Renal cortical epithelial cell (primary cell): ENCODE results near the gene LETM1. TPM values are rescaled to one million over a fixed set of nuclear protein-coding genes. Genes with fewer than 3 reads are reported as not detected.

Experiments
- DNase-seq: peaks from one replicate; pipeline ENCODE4 v3.0.0-alpha.2; 2011; ENCODE audit warnings: low read depth
- total RNA-seq: library from RNA; depleted of rRNA; stranded (reverse); fragments of >200 nt; gene quantifications from 2 replicates; pipeline ENCODE4 v1.2.3, GENCODE V29; 2014

LETM1 gene
- total RNA-seq, 1 donor from 2014 or later: 102 TPM

DNA sequence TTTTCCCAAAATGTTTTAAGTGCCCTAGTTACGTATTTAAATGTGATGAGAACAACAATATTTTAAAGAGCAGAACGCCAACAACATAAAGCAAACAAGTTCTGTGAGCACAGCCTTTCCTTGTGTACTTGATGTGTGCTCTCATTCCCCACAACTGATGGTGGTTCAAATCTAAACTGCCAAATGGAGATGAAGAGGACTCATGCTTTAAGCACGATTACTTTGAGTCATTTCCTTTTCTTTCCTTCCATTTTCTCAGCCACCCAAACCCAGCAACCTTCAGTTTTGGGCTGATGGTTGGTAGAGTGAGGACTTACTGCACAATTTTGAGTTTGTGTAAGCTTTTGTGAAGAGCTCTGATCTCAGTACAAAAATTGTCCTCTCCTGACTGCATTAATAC lies 16.9 kb upstream of the LETM1 start:
- DNase-seq: peak; percentile 60

DNA sequence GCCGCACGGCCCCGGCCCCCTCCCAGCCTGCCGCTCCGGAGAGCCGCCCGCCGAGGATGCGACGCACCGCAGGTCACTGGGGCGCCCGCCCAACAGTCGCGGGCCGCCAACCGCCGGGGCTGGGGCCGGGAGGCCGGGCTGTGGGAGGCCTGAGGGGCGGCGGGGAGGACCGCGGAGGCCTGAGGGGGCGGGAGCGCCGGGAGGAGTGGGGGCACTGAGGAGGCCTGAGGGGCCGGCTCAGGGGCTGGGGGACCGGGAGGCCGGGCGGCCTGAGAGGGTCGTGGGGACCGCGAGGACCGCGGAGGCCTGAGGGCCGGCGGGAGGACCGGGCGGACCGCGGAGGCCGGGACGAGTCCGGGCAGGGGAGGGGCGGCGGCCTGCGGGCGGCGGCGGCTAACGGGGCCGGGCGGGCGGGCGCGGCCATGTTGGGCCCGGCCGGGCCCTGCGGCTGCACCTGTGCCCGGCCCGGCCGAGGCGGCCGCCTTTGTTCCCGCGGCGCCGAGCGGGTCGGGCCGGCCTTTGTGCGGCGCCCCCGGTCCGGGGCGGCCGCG lies 15.6 kb upstream of the LETM1 start:
- DNase-seq: no peak

- DNase-seq: peak; percentile 33
Observed at GRCh38 chr4:1870578-1871443, 14.9 kb upstream of the LETM1 start, which contains the start of gene NSD2. NSD2 (plus strand) TSS chr4:1871393; CDS start chr4:1900655, 29,262 bp downstream.

DNA sequence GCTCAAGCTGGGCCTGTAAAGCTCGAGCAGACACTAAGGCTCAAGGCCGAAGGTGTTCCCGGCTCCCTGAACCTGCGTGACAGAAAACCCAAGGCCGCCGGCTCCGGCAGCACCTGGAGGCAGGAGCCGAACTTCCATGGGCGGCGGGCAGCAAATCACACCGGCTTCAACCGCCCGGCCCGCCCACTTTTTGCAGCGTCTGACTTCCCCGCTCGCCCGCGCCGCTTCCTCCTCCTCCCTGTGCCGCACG lies 14.3 kb upstream of the LETM1 start:
- DNase-seq: peak; percentile 47

DNA sequence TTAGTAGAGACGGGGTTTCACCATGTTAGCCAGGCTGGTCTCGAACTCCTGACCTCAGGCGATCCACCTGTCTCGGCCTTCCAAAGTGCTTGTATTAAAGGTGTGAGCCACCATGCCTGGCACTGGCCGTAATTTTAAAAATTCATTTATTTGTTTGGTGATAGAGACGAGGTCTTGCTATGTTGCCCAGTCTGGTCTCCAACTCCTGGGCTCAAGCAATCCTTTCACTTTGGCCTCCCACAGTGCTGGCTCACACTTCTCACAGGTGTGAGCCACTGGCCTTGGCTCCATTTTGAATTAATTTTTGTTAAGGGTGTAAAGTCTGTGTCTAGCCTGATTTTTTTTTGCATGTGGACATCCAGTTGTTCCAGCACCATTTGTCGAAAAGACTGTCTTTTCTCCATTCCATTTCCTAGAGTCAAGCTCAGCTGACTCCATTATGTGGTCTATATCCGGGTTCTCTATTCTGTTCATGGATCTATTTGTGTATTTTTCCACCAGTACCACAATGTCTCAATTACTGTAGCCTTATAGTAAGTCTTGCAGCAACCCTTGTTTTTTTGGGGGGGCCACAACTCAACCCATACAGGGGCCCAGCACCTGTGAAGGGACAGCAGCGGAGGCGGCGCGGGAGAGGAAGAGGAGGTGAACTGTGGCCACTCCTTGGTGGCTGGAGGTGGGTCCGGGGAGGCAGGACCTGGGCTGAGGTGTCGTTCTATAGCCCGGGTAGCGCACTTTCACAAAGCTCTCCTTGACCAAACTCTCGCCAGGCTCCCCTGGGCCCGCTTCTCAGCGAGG lies 13.8 kb upstream of the LETM1 start:
- no peak for DNase-seq

DNA sequence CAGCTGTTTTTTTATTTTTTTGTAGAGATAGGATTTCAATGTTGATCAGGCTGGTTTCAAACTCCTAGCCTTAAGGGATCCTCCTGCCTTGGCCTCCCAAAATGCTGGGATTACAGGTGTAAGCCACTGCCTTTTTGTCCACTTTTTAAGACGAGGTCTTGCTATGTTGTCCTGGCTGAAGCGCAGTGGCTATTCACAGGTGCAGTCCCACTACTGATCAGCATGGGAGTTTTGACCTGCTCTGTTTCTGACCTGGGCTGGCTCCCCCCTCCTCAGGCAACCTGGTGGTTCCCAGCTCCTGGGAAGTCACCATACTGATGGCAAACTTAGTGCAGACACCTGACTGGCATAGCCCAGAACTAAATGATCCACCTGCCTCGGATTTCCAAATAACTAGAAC lies 13.0 kb upstream of the LETM1 start:
- DNase-seq: no peak

- no peak for DNase-seq
Observed at GRCh38 chr4:1868293-1868692, 12.3 kb upstream of the LETM1 start.

- DNase-seq: no peak
Observed at GRCh38 chr4:1866189-1866661, 10.3 kb upstream of the LETM1 start.

- no peak for DNase-seq
Observed at GRCh38 chr4:1864076-1865008, 8.4 kb upstream of the LETM1 start.

- DNase-seq: no peak
Observed at GRCh38 chr4:1863297-1864033, 7.5 kb upstream of the LETM1 start.

DNA sequence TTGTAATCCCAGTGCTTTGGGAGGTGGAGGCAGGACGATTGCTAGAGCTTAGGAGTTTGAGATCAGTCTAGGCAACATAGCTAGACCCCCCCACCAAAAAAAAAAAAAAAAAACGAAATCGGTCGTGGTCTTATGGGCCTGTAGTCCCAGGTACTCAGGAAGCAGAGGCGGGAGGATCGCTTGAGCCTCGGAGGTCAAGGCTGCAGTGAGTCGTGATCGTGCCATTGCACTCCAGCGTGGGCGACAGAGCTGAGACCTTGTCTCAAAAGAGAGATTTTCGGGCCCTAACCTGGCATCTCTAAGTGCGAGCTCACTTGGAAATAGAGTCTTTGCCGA lies 7.0 kb upstream of the LETM1 start:
- DNase-seq: no peak

DNA sequence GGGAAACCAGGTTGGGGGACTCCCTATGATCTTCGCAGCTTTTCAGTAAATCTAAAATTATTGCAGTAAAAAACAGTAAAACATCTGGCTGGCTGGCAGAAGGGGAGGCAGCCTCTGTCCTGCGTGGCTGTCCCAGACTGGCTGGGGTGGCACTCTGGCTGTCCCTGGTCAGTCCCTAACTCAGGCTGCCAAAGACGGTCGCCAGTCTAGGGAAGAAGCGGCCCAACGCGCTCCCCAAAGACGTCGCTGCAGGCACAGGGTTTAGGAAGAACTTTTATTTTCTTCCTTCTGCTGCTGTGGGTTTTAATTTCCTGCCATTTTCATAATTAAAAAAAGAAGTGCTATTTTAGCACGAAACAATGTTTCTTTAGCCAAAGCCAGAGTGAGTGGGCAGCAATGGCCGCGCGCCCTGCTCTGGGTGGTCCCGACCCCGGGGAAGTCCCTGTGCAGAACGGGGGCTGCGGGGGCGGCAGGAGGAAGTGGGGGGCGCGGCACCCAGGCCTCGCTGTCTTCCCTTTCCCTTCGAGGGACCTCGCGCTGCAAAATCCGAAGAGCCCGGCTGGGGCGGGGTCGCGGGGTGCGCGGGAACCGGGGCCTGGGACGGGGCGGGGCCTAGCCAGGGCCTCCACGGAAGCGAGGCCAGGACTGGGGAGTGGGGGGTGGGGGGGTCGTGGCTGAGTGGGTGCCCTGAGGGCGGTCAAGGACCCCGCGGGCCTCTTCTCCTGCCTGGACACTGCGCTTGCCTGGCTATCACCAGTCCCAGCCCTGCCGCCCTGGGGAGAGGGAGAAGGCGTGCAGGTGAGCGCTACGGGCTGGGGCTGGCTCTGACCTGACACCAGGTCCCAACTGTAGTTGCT lies 6.3 kb upstream of the LETM1 start:
- no peak for DNase-seq

- DNase-seq: no peak
Observed at GRCh38 chr4:1859389-1859753, 3.4 kb upstream of the LETM1 start.

- DNase-seq: no peak
Observed at GRCh38 chr4:1857931-1858330, 2.0 kb upstream of the LETM1 start.

GRCh38 chr4:1856943-1857699 lies 1.2 kb upstream of the LETM1 start:
- no peak for DNase-seq

DNA sequence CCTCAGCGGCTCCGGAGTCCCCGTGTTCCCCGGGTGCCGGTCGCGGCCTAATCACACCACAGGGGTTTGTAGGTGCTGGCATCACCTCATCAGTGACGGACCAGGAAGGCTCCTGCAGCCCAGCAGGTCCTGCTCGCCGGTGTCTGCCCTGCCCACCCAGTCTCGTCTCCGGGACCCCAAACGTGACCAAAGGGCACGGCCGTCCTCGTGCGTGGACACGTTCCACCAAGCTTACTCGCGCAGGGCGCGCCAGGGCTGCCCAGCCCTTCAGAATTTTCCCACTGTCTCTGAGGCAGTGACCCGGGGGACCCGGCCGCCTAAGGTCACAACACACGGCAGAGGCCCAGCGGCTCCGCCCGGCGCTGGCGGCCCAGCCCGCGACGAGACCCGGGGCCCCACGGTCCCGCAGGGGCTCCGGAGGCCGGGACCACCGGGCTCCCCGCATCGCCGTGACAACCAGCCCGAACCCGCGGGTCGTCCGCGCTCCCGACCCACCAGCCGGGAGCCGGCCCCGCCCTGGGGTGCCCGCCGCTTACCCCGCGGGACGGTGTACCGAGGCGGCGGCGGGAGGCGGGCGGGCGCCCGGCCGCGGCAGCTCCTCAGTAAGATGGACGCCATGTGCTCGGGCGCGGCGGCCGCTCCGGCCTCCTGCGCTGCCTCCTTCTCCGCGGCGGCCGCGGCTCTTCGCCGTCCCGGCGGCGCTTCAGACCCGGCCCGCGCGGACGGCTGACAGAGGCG lies 454 bp downstream of the LETM1 start:
- DNase-seq: no peak

GRCh38 chr4:1854752-1855151 lies 1.2 kb downstream of the LETM1 start:
- no peak for DNase-seq

DNA sequence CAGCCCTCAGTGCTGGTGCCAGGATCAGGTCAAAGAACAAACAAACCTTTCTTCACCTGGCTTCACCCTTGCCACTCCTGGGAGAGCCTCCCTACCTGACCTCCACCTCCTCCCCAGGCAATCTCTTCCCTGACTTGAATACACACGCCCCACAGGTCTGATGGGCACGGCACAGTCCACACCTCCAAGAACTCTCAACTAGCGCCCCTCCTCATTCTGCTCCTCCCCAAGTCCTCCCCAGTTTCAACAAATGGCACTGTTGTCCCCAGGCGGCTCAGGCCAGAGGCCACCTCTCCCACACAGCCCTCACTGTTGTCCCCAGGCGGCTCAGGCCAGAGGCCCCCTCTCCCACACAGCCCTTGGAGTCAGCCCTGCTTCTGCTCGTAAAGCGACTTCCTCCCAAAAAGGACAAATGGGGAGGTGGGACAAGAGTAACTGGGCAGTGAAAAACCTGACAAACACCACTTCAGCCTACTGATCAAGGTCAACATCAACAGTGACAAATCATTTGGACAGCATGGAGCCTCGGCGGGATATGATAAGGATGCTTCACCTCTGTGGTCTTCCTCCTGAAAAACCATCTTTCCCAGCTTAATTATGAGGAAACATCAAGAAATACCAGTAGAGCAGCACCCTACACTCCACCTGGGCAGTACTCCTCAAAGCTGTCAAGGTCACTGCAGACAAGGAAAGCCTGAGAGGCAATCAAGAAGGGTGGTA lies 2.9 kb downstream of the LETM1 start:
- no peak for DNase-seq
